ENCODE results near the gene FAM124A.

FAM124A gene

DNA sequence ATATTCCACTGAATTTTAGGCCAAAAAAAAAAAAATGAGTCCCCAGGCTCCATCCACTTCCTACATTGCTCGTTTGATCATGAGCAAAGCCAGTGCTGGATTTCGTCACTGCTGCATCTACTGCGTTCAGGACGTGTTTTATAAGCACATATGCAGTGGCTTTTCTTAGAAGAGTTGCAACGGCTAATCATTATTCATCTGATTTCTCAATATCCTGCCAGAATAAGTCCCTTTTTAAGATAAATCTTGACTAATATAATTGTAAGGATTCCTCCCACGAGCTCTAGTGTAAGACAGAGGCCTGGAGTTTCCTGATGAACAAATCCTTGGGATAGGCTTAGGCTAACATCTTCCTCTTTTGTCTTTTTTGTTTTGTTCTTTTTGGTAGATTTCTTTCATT is 19.5 kb downstream of the FAM124A start:
- no peak for DNase-seq (ENCODE audit: low spot score)
- ChIA-PET POLR2A (ENCODE audit: low non-redundant PET) (no interaction called here), CTCF (no interaction called here)
- H3K27ac ChIP-seq, result no peak overlapping the region
- TF ChIP-seq, protein P1, sequence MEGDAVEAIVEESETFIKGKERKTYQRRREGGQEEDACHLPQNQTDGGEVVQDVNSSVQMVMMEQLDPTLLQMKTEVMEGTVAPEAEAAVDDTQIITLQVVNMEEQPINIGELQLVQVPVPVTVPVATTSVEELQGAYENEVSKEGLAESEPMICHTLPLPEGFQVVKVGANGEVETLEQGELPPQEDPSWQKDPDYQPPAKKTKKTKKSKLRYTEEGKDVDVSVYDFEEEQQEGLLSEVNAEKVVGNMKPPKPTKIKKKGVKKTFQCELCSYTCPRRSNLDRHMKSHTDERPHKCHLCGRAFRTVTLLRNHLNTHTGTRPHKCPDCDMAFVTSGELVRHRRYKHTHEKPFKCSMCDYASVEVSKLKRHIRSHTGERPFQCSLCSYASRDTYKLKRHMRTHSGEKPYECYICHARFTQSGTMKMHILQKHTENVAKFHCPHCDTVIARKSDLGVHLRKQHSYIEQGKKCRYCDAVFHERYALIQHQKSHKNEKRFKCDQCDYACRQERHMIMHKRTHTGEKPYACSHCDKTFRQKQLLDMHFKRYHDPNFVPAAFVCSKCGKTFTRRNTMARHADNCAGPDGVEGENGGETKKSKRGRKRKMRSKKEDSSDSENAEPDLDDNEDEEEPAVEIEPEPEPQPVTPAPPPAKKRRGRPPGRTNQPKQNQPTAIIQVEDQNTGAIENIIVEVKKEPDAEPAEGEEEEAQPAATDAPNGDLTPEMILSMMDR (conservative IDR thresholded peaks at IDR 0.05; ENCODE audit: low read depth), result no peak

DNA sequence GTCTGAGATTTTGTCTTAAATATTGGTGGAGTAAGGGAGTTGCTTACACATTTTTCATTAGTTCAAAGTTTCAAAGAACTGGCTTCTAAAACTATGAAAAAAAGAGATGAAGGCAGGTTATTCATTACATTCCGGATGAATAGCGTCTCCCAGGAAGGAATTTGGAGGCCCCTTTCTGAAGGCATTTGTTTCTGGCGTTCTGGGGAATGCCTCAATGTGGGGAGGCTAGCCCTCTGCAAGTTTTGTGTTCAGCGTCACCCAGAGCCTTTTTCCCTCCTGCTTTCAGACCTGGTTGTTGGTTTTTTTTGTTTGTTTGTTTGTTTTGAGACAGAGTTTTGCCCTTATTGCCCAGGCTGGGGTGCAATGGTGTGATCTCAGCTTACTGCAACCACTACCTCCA is 21.0 kb downstream of the FAM124A start:
- DNase-seq (ENCODE audit: low spot score), result no peak
- ChIA-PET CTCF (interaction anchor here (0.6 to 0.7 kb wide), 2 partner anchors 15 to 956 kb away, joined by 5 to 6 read pairs; no protein-coding TSS in a partner anchor), POLR2A (ENCODE audit: low non-redundant PET) (no interaction called here)
- H3K27ac ChIP-seq, result no peak overlapping the region
- TF ChIP-seq, protein P1 (conservative IDR thresholded peaks at IDR 0.05; ENCODE audit: low read depth), result no peak

DNA sequence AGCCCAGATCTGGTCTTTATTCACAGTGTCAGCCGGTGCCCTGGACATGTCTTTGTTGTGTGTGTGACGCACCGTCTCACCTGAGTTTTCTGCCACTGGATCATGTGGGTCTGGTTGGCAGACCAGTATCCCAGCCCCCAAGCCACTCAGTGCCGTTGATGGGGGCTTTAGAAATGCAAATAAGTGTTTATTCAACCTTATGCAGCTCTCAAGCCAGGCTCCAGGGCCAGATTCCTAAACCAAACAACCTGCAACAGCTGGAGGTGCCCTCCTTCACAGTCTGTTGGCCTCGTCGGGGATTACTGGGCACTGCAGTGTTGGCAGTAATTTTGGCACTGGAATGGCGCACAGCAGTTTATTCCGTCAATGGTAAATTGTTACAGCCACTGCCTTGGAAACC is 21.6 kb downstream of the FAM124A start:
- no peak for DNase-seq (ENCODE audit: low spot score)
- POLR2A ChIA-PET (ENCODE audit: low non-redundant PET), result no interaction called here
- CTCF ChIA-PET, result interaction anchor here (0.7 kb wide), 1 partner anchor 15 kb away, joined by 5 read pairs; no protein-coding TSS in a partner anchor
- H3K27ac ChIP-seq, result no peak overlapping the region
- TF ChIP-seq, protein P1 (conservative IDR thresholded peaks at IDR 0.05; ENCODE audit: low read depth), result no peak

GRCh38 chr13:51244637-51245405 is 22.6 kb downstream of the FAM124A start:
- TF ChIP-seq, protein P1 (conservative IDR thresholded peaks at IDR 0.05; ENCODE audit: low read depth), result no peak
- CTCF ChIA-PET, result interaction anchor here (0.9 kb wide), 1 partner anchor 49 kb away, joined by 3 read pairs; no protein-coding TSS in a partner anchor
- no peak overlapping the region for H3K27ac ChIP-seq
- no peak for DNase-seq (ENCODE audit: low spot score)
- POLR2A ChIA-PET (ENCODE audit: low non-redundant PET), result no interaction called here

DNA sequence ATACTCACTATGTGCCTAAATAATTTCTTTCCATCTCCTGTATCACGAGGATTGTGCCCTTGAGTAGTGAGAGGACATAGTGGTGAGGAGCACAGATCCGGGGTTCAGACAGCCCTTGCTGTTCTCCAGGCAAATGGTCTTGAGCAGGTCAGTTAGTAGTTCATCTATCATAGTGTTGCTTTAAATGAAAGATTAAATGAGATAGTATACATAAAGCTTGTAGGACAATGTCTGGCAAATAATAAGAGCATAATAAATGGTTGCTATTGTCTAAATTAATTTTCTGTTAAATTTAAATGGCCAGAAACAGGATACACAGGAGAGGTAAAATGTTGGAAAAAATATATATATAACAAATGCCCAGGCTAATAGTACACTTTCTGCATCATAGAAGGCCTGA is 23.4 kb downstream of the FAM124A start:
- DNase-seq (ENCODE audit: low spot score), result no peak
- TF ChIP-seq, protein P1 (conservative IDR thresholded peaks at IDR 0.05; ENCODE audit: low read depth), result no peak
- POLR2A ChIA-PET (ENCODE audit: low non-redundant PET), result no interaction called here
- CTCF ChIA-PET, result interaction anchor here (0.7 kb wide), 1 partner anchor 1560 kb away, joined by 4 read pairs; no protein-coding TSS in a partner anchor
- no peak overlapping the region for H3K27ac ChIP-seq

DNA sequence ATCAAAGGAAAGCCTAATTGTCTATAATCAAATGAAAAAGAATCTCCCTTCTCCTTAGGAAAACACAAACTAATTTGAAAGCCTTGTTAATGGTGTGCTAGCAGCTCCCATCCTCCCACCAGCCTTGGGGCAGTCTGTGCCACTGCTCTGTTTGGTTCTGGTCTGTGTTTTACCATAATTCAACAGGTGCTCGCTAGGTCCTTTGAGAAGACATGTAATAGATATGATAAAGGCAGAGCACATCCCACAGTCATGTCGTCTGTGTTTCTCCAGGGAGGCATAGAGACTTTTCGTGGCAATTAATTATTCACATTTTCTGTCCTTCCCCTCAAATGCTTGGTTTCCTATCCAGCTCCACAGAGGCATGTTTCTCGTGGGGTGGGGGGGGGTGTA is 23.8 kb downstream of the FAM124A start:
- ChIA-PET CTCF (interaction anchor here (0.7 kb wide), 1 partner anchor 1560 kb away, joined by 4 read pairs; no protein-coding TSS in a partner anchor), POLR2A (ENCODE audit: low non-redundant PET) (interaction anchor here (0.6 kb wide), 1 partner anchor 31 kb away, joined by 3 read pairs; no protein-coding TSS in a partner anchor)
- H3K27ac ChIP-seq, result no peak overlapping the region
- TF ChIP-seq, protein P1 (conservative IDR thresholded peaks at IDR 0.05; ENCODE audit: low read depth), result no peak
- DNase-seq (ENCODE audit: low spot score), result no peak

All from RWPE1 (cell line).